H9 (cell line): ENCODE data around the gene SLIRP. TPM values are rescaled to one million over a fixed set of nuclear protein-coding genes. Genes with fewer than 3 reads are reported as not detected.
A peak's percentile ranks its signal among the peaks of the same experiment; 100 is the strongest.

Source experiments
- DNase-seq: peaks from one replicate; pipeline ENCODE4 v3.0.0-alpha.2; 2017
- H2AFZ ChIP-seq: one replicate; pipeline ENCODE4 v1.6.1; 2013; ENCODE audit warnings: mild to moderate bottlenecking, low read length, control low read depth, moderate library complexity
- H2AK5ac ChIP-seq: 2 replicates; pipeline ENCODE4 v1.6.1; 2013; ENCODE audit warnings: low read length, control low read depth, mixed read lengths; ENCODE audit not compliant: insufficient read length
- H2BK120ac ChIP-seq: one replicate; pipeline ENCODE4 v1.6.1; 2013; ENCODE audit warnings: low read depth, mild to moderate bottlenecking, low read length, control low read depth, inconsistent platforms; ENCODE audit not compliant: poor library complexity, severe bottlenecking
- H2BK12ac ChIP-seq: 2 replicates; pipeline ENCODE4 v1.6.1; 2013; ENCODE audit warnings: low read length, control low read depth, mixed read lengths, low read depth; ENCODE audit not compliant: insufficient read length
- H2BK15ac ChIP-seq: 2 replicates; pipeline ENCODE4 v1.6.1; 2013; ENCODE audit warnings: low read depth, low read length, control low read depth
- H2BK20ac ChIP-seq: one replicate; pipeline ENCODE4 v1.6.1; 2013; ENCODE audit warnings: low read depth, mild to moderate bottlenecking, low read length, control low read depth, inconsistent platforms; ENCODE audit not compliant: poor library complexity, severe bottlenecking
- H2BK5ac ChIP-seq: 2 replicates; pipeline ENCODE4 v1.6.1; 2013; ENCODE audit warnings: low read length, control low read depth, mixed read lengths; ENCODE audit not compliant: insufficient read length
- H3K14ac ChIP-seq: 2 replicates; pipeline ENCODE4 v1.6.1; 2013; ENCODE audit warnings: low read length, control low read depth; ENCODE audit not compliant: insufficient read depth
- H3K18ac ChIP-seq: 2 replicates; pipeline ENCODE4 v1.6.1; 2013; ENCODE audit warnings: low read depth, mild to moderate bottlenecking, mixed read lengths, low read length, control low read depth; ENCODE audit not compliant: insufficient read length
- H3K23ac ChIP-seq: 2 replicates; pipeline ENCODE4 v1.6.1; 2013; ENCODE audit warnings: low read length, control low read depth, mixed read lengths, low read depth; ENCODE audit not compliant: insufficient read length
- H3K23me2 ChIP-seq: 2 replicates; pipeline ENCODE4 v1.6.1; 2013; ENCODE audit warnings: low read depth, mild to moderate bottlenecking, mixed read lengths, low read length, control low read depth; ENCODE audit not compliant: insufficient read length, poor library complexity, severe bottlenecking
- H3K27ac ChIP-seq: 2 replicates; pipeline ENCODE4 v1.5.1; 2013; ENCODE audit warnings: low read length, control low read depth, mixed read lengths, low read depth; ENCODE audit not compliant: insufficient read length
- H3K27me3 ChIP-seq: 2 replicates; pipeline ENCODE4 v1.6.1; 2013; ENCODE audit warnings: low read length, control low read depth, inconsistent platforms; ENCODE audit not compliant: insufficient read depth
- H3K4ac ChIP-seq: 2 replicates; pipeline ENCODE4 v1.6.1; 2013; ENCODE audit warnings: low read depth, mild to moderate bottlenecking, control low read depth, inconsistent platforms, low read length, moderate library complexity
- H3K4me1 ChIP-seq: 2 replicates; pipeline ENCODE4 v1.6.1; 2013; ENCODE audit warnings: low read length, control low read depth, inconsistent platforms; ENCODE audit not compliant: insufficient read depth
- H3K4me2 ChIP-seq: 2 replicates; pipeline ENCODE4 v1.6.1; 2013; ENCODE audit warnings: low read length, control low read depth, mixed read lengths; ENCODE audit not compliant: insufficient read length, insufficient read depth
- H3K56ac ChIP-seq: 2 replicates; pipeline ENCODE4 v1.6.1; 2013; ENCODE audit warnings: low read depth, mild to moderate bottlenecking, mixed read lengths, low read length, control low read depth; ENCODE audit not compliant: insufficient read length
- H3K79me1 ChIP-seq: 2 replicates; pipeline ENCODE4 v1.6.1; 2013; ENCODE audit warnings: low read depth, mild to moderate bottlenecking, moderate library complexity, low read length, control low read depth, inconsistent platforms; ENCODE audit not compliant: insufficient read depth, poor library complexity, severe bottlenecking
- H3K79me2 ChIP-seq: 2 replicates; pipeline ENCODE4 v1.6.1; 2013; ENCODE audit warnings: low read length, control low read depth, inconsistent platforms; ENCODE audit not compliant: insufficient read depth
- H3K9ac ChIP-seq: 2 replicates; pipeline ENCODE4 v1.6.1; 2013; ENCODE audit warnings: low read length, control low read depth, mixed read lengths; ENCODE audit not compliant: insufficient read length; ENCODE audit errors: extremely low read depth
- H3K9me3 ChIP-seq: one replicate; pipeline ENCODE4 v1.6.1; 2013; ENCODE audit warnings: low read depth, low read length, inconsistent platforms; ENCODE audit not compliant: control insufficient read depth
- H3T11ph ChIP-seq: one replicate; pipeline ENCODE4 v1.6.1; 2013; ENCODE audit warnings: mild to moderate bottlenecking, low read length, control low read depth, inconsistent platforms
- H4K20me1 ChIP-seq: one replicate; pipeline ENCODE4 v1.6.1; 2013; ENCODE audit not compliant: control insufficient read depth, insufficient read length, insufficient read depth
- H4K5ac ChIP-seq: 2 replicates; pipeline ENCODE4 v1.6.1; 2013; ENCODE audit warnings: low read depth, mild to moderate bottlenecking, mixed read lengths, low read length, control low read depth; ENCODE audit not compliant: insufficient read length
- H4K8ac ChIP-seq: replicated peaks from 2 replicates; pipeline ENCODE4 v1.6.1; 2013; ENCODE audit warnings: low read length, control low read depth, mixed read lengths, low read depth; ENCODE audit not compliant: insufficient read length
- H4K91ac ChIP-seq: 2 replicates; pipeline ENCODE4 v1.6.1; 2013; ENCODE audit warnings: low read depth, mild to moderate bottlenecking, moderate library complexity, mixed read lengths, low read length, control low read depth; ENCODE audit not compliant: insufficient read length
- H3K27ac Mint-ChIP-seq, 3 experiments: 2 replicates in 2 of 3; 3 replicates in 1 of 3; pipeline ENCODE4 v1.8.0; 2020 to 2021; ENCODE audit warnings: mixed read lengths in 3 of 3, mild to moderate bottlenecking in 1 of 3, moderate library complexity in 1 of 3
- H3K27me3 Mint-ChIP-seq: 2 replicates; pipeline ENCODE4 v1.8.0; 2021; ENCODE audit warnings: low read depth, mild to moderate bottlenecking, moderate library complexity, mixed read lengths
- H3K36me3 Mint-ChIP-seq, 3 experiments: 2 replicates in 2 of 3; 3 replicates in 1 of 3; pipeline ENCODE4 v1.8.0; 2020 to 2021; ENCODE audit warnings: low read depth in 3 of 3, mixed read lengths in 3 of 3; ENCODE audit not compliant: insufficient read depth in 1 of 3
- H3K4me1 Mint-ChIP-seq, 2 experiments: 2 replicates each; pipeline ENCODE4 v1.8.0; 2020; ENCODE audit warnings: mixed read lengths in 2 of 2
- H3K4me3 Mint-ChIP-seq, 2 experiments: 2 replicates in 1 of 2; 3 replicates in 1 of 2; pipeline ENCODE4 v1.8.0; 2020 to 2021; ENCODE audit warnings: mild to moderate bottlenecking in 2 of 2, mixed read lengths in 2 of 2, moderate library complexity in 1 of 2
- H3K9me3 Mint-ChIP-seq, 2 experiments: 2 replicates in 1 of 2; 3 replicates in 1 of 2; pipeline ENCODE4 v1.8.0; 2020; ENCODE audit warnings: mild to moderate bottlenecking in 2 of 2, mixed read lengths in 2 of 2, moderate library complexity in 1 of 2
- CTCF ChIP-seq: fragments of 200-600 bp; sonication (generic); conservative IDR thresholded peaks from 3 replicates; pipeline ENCODE4 v1.8.0; 2021; ENCODE audit warnings: antibody characterized with exemption, mild to moderate bottlenecking
- WGBS: extraction: QIAGEN DNeasy Blood & Tissue Kit; methylation state at CpG from one replicate; pipeline ENCODE4 v1.1.7; 2013; ENCODE audit warnings: missing lambda C conversion rate, low lambda C conversion rate, mixed read lengths; ENCODE audit not compliant: insufficient read length; ENCODE audit errors: extremely low coverage; 5-methylcytosine and 5-hydroxymethylcytosine counted together
- total RNA-seq: library from RNA; stranded (reverse); gene quantifications from 2 replicates; pipeline ENCODE4 v1.2.1, GENCODE V29; 2021

Gene SLIRP
- total RNA-seq, 1 experiment from 2014 or later = 337 TPM

GRCh38 chr14:77763316-77763715 is 55.4 kb downstream of the SLIRP start:
- H4K5ac ChIP-seq = no peak overlapping the region
- no peak overlapping the region for H3K14ac ChIP-seq
- H3K9ac ChIP-seq = no peak overlapping the region
- peaks cover 6% of the 10 kb centered on the region for H3K79me1 ChIP-seq
- H3K4me2 ChIP-seq = peak overlapping the region; percentile 12
- no peak overlapping the region for H3K18ac ChIP-seq
- no peaks in the 10 kb centered on the region; the same call in 1 of the 2 replicates for H3K27me3 Mint-ChIP-seq
- peak overlapping the region; percentile 45 to 86 (median 82); a peak in 5 of 7 replicates for H3K27ac Mint-ChIP-seq
- no peak overlapping the region for H3K4ac ChIP-seq
- H2BK20ac ChIP-seq = peak overlapping the region; percentile 49
- whole genome bisulfite sequencing = no CpG with 5 or more reads among the region's 1 CpG
- no peaks in the 10 kb centered on the region for H3K9me3 Mint-ChIP-seq
- no peak for TF ChIP-seq CTCF
- no peak overlapping the region for H2BK15ac ChIP-seq
- no peak overlapping the region for H2BK120ac ChIP-seq
- H2AFZ ChIP-seq = no peak overlapping the region
- H4K8ac ChIP-seq = no peak overlapping the region
- H3K4me1 ChIP-seq = no peaks in the 10 kb centered on the region
- peak overlapping the region in 1 of 2 experiments; percentile 14; a peak in 1 of 5 replicates for H3K4me3 Mint-ChIP-seq
- no peak for DNase-seq
- no peak overlapping the region for H2AK5ac ChIP-seq
- H4K91ac ChIP-seq = no peak overlapping the region
- no peaks in the 10 kb centered on the region for H3K9me3 ChIP-seq
- H3K4me1 Mint-ChIP-seq = peaks cover 29 to 35% of the 10 kb centered on the region in 2 experiments
- no peak overlapping the region for H2BK5ac ChIP-seq
- 0 out of 2 replicates have a peak, but pooled peaks cover 2% of the 10 kb centered on the region for H3K27me3 ChIP-seq
- H3K23me2 ChIP-seq = peaks cover 7% of the 10 kb centered on the region
- H3K23ac ChIP-seq = peak overlapping the region; percentile 31
- no peak overlapping the region for H2BK12ac ChIP-seq
- H3K79me2 ChIP-seq = peaks cover 4% of the 10 kb centered on the region; the same call in 1 of the 2 replicates
- peak overlapping the region; percentile 46 for H3K27ac ChIP-seq
- no peak overlapping the region for H3T11ph ChIP-seq
- H3K56ac ChIP-seq = no peak overlapping the region
- no peaks in the 10 kb centered on the region for H4K20me1 ChIP-seq
- H3K36me3 Mint-ChIP-seq = peaks cover under 1 to 9% (median 6%) of the 10 kb centered on the region in 3 experiments; a peak in 5 of 7 replicates
